ENCODE measurements around the gene RAE1.

The RAE1 gene

GRCh38 chr20:57351042-57351783 is at the start of gene RAE1:
Gene RAE1, plus strand, starts transcription at chr20:57351255. Its CDS starts 2,784 bp downstream, at chr20:57354039.
- peak; percentile 98 for DNase-seq

GRCh38 chr20:57306747-57307146 is 44.3 kb upstream of the RAE1 start:
- no peak for DNase-seq

DNA sequence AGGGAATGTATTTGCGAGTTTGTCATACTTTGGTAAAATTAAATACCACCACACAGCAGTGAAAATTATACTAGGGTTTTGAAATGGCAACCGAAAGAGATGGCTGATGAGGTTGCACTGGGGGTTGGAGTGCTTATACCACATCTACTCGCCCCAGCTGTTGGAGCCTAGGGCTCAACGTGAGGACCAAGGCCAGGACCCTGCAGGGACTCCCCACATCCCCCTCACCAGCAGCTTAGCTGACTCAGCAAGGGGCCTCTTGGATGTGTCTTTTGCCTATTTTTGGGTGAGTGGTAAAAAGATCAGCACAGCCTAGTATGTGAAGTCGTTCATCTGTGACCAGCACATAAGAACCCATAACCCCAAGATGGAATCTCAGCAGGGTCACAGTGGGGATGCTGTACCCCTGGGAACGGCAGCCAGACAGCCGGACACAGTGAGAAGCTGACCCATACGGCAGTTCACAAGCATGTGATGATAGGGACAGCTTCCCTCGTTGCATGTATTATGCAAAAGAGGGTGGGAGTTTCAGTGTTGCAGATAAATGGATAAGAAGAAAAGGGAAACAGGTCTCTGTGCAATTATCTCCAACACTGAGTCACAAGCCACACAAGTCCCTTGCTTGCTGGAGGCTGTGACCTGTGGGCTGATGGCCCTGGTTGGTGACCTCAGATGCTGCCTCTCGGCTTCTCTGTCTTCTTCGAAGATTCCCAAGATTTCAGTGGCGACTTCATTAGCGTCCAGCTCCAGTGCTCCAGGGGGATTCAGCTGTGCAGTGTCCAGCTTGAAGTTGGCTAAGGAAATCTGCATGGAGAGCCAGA is 42.4 kb upstream of the RAE1 start:
- no peak for DNase-seq

- DNase-seq, result no peak
Measured at GRCh38 chr20:57309544-57310115, 41.4 kb upstream of the RAE1 start.

DNA sequence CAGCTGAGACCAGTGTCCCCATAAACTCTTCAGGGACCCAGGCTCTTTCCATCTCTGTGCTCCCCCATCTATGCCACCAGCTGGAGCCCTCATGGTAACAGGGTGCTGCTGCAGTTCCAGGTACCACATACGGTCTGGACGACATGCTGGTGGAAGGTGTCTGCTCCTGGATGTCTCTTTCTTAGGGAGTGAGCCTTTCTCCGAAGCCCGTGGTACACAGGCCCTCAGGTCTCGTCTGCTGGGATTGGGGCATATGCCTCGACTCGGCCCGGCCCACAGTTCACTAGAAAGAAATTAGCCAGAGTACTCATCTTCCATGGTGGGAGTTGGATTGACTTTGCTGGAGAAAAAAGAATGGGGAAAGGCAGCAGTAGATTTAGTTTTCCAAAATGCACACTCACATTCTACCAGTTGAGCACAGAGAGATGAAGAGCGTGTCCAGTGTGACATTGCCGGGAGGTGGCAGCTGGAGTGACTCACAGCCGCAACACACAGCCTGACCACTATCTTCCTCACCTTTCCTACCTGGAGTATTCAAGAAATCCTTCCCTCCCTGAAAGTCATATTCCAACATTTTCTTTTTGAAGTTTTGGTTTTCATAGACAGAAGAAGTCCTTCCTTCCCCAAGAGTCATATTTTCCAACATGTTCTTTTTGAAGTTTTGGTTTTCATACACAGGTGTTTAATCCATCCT is 40.1 kb upstream of the RAE1 start:
- no peak for DNase-seq

- no peak for DNase-seq
Measured at GRCh38 chr20:57312138-57312537, 38.9 kb upstream of the RAE1 start.

DNA sequence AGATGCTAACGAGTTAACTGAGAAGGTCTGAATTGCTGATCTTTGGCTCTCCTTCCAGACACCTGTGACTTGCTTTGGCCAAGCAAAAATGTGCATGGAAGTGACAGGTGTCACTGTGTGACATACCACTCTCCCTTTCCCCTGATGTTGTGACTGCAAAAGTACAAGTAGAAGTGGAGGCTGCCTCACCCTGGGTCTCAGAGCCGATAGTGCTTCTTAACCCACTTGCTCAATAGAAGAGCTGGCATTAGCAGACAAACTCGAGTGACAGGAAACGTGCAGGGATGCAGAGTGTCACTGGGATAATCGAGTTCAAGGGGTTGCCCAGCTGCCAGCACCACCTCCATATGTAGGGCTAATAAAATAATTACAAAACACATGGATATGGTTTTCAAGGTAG is 37.8 kb upstream of the RAE1 start:
- no peak for DNase-seq

DNA sequence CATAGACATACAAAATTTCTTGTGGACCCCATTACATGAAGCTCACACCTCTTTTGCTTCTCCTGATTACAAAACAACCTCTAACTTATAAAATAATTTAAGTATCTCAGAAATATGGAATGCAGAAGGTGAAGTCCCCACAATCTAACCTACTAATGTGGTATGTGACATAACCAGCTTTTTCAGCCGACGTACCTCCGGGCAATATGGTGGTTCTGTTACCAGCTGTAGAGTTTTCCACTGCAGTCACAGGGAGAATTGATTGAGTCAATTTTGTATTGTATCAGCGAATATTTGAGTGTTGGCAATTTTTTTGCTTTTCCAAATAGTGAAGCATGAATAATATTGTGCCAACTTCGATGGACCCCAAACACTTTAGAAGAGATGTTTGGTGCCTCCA is 37.1 kb upstream of the RAE1 start:
- DNase-seq, result no peak

- DNase-seq, result no peak
Measured at GRCh38 chr20:57315083-57315975, 35.7 kb upstream of the RAE1 start.

DNA sequence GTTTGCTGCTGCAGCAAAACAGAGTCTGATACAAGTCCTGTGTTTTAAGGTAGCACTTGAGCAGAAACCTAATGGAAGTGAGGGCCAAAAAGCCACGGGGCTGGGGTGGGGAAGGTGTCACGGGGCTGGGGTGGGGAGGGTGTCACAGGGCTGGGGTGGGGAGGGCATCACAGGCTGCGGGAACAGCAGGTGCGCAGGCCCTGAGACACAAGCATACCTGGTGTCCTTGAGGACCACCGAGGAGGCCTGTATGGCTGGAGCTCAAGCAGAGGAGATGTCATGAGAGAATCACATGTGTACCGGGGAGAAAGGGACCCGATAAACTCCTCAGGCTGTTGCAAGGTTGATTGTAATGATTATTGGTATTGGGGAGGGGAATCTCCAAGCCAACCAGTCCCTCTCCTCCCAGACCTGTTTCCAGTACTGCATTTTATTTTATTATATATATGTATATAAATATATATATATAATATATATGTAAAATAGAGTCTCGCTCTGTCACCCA is 35.0 kb upstream of the RAE1 start:
- no peak for DNase-seq

DNA sequence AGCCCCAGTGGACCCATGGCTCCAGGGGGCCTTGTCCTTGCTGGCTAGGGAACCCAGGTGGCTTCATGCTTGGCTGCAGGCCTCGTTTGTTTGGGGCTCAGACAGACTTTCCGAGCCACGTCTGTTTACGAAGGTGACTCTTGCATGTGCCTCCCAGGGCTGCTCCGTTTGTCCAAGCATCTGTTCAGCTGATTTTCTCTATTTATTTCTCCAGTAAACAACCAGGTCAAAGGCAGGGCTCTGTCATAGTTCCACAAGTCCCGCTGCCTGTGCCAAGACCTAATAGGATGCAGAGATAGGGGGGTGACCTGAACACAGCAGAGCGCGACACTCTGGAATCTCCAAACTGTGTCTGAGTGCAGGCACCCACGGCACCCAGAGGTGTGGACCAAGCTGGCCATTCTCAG is 34.3 kb upstream of the RAE1 start:
- DNase-seq, result no peak

DNA sequence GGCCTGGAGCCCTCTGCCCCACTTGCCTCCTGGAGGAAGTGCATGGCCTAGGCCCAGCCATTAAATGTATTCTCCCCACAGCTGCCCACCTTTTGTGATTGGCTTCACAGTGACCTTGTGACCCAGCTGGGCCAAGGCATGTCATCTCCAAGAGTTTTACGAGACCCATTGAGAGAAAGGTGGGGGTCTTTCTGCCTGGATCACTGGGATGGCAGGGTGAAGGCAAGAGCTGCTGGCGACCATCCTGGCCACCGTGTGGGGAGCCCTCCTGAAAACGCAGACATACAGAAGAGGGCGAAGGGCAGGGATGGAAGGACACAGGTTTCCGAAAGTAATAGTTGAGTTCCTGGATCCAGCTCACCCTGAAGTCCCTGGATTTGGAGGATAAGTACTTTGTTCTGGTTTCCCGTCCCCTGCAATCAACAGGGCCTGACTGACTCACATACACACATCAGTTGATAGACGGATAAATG is 33.7 kb upstream of the RAE1 start:
- DNase-seq, result no peak

GRCh38 chr20:57317789-57318371 is 33.2 kb upstream of the RAE1 start:
- DNase-seq, result no peak

- no peak for DNase-seq
Measured at GRCh38 chr20:57319584-57319983, 31.5 kb upstream of the RAE1 start.

- no peak for DNase-seq
Measured at GRCh38 chr20:57320358-57320757, 30.7 kb upstream of the RAE1 start.

DNA sequence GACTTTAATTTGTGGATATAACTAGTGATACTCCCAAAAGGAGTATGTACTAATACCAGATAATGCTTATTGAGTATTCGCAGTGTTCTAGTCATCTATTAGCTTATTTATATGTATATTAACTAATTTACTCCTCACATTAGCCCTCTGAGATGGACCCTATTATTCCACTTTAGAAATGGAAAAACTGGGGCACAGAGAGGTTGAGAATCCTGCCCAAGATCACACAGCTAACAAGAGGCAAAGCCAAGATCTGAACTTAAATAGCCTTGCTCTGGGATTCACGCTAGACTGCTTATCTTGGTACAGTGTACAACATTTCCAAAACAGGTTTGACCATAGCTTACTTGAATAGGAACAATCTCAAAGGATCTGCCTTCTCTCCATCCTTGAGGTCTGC is 29.9 kb upstream of the RAE1 start:
- DNase-seq, result no peak

GRCh38 chr20:57322476-57322875 is 28.6 kb upstream of the RAE1 start:
- DNase-seq, result no peak

- peak; percentile 56 for DNase-seq
Measured at GRCh38 chr20:57323034-57323433, 28.0 kb upstream of the RAE1 start.

DNA sequence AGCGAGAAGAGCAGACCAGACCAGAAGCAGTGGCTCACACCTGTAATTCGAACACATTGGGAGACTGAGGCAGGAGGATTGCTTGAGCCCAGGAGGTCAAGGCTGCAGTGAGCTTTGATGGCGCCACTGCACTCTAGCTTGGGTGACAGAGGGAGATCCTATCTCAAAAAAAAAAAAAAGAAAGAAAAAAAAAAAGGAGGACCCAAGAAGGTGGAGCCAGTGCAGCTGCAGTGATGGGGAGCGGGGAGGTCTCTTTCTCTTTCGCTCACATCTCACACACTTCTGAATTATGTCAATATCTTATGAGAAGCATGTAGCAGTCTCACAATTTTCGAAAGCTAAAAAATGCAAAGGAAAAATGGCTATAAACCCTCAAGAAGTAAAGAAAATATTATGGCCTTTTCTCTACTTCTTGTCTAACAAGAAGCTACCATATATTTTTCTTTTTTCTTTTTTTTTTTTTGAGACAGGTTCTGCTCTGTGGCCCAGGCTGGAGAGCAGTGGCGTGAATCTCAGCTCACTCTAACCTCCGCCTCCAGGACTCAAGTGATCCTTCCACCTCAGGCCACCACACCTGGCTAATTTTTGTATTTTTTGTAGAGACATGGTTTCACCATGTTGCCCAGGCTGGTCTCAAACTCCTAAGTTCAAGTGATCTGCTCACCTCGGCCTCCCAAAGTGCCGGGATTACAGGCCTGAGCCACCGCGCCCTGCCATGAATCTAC is 25.3 kb upstream of the RAE1 start:
- DNase-seq, result no peak

DNA sequence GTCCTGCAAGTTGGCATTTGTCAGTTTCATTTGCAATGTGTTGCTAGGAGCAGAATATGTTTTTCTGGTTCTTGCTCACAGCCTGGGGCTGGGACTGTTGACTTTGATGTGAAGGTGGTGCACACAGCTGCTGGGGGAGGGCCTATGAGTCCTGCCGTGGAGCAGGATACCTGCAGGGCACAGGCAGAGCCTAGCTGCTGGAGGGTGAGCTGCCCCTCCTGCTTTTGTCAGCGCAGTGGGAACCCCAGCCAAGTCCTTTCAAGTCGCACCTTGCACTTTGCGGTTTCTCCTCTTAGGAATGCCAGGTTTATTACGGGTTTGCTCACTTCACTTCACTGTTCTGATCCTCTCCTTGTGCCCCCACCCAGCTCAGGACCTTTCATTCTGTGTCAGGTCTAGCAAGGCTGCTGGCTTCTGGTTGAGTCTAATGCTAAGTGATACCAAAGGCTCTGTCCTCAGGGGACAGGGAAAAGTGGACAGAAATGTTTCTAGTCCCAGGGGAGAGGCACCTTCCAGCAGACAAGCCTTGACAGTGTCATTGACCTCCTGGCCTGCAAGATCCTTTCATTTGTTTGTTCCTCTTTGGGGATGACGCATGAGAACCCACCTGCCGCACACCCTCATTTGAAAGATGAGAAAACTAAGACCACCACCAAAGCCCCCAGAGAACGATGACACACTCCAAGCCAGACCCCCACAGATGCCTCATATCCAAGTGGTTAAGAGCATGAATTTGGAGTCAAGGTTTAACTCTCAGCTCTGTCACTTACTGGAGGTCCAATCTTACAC is 24.2 kb upstream of the RAE1 start:
- peak; percentile 46 for DNase-seq

All from eye (tissue), 1 donor.